Mesendoderm (in vitro differentiated cells): ENCODE results near the gene LIG1.

Experiments
- DNase-seq: peaks from one replicate; pipeline ENCODE4 v3.0.0; 2013
- H2AK5ac ChIP-seq: 2 replicates; pipeline ENCODE4 v1.6.1; 2013; ENCODE audit warnings: low read length, inconsistent platforms
- H2BK120ac ChIP-seq: 2 replicates; pipeline ENCODE4 v1.6.1; 2013; ENCODE audit warnings: low read depth, mild to moderate bottlenecking, low read length, moderate library complexity, mixed read lengths
- H2BK15ac ChIP-seq: replicated peaks from 2 replicates; pipeline ENCODE4 v1.6.1; 2013; ENCODE audit warnings: low read depth, mild to moderate bottlenecking, moderate library complexity
- H2BK5ac ChIP-seq: 2 replicates; pipeline ENCODE4 v1.6.1; 2013; ENCODE audit warnings: low read length, inconsistent platforms
- H3K18ac ChIP-seq: 2 replicates; pipeline ENCODE4 v1.6.1; 2013; ENCODE audit warnings: mild to moderate bottlenecking, low read length, mixed read lengths
- H3K23ac ChIP-seq: one replicate; pipeline ENCODE4 v1.6.1; 2013; ENCODE audit warnings: low read length
- H3K27ac ChIP-seq: 2 replicates; pipeline ENCODE4 v1.5.1; 2013; ENCODE audit warnings: low read depth, mild to moderate bottlenecking, inconsistent platforms, low read length, moderate library complexity
- H3K27me3 ChIP-seq: 2 replicates; pipeline ENCODE4 v1.6.1; 2013; ENCODE audit warnings: low read length, control low read depth, mild to moderate bottlenecking, inconsistent platforms; ENCODE audit not compliant: insufficient read depth, poor library complexity
- H3K36me3 ChIP-seq: 2 replicates; pipeline ENCODE4 v1.6.1; 2013; ENCODE audit warnings: low read length, inconsistent platforms; ENCODE audit not compliant: control insufficient read depth, insufficient read depth
- H3K4ac ChIP-seq: one replicate; pipeline ENCODE4 v1.6.1; 2013; ENCODE audit warnings: low read depth, mild to moderate bottlenecking, low read length, moderate library complexity
- H3K4me1 ChIP-seq: 2 replicates; pipeline ENCODE4 v1.6.1; 2013; ENCODE audit warnings: low read depth, low read length, inconsistent platforms; ENCODE audit not compliant: control insufficient read depth
- H3K4me2 ChIP-seq: 2 replicates; pipeline ENCODE4 v1.6.1; 2013; ENCODE audit warnings: low read length
- H3K4me3 ChIP-seq: 2 replicates; pipeline ENCODE4 v1.5.1; 2013; ENCODE audit warnings: mild to moderate bottlenecking, low read length
- H3K56ac ChIP-seq: one replicate; pipeline ENCODE4 v1.6.1; 2013; ENCODE audit warnings: low read length
- H3K79me1 ChIP-seq: 2 replicates; pipeline ENCODE4 v1.6.1; 2013; ENCODE audit warnings: low read length, inconsistent platforms
- H3K79me2 ChIP-seq: 2 replicates; pipeline ENCODE4 v1.6.1; 2013; ENCODE audit warnings: mild to moderate bottlenecking, low read length; ENCODE audit not compliant: control insufficient read depth, insufficient read depth
- H3K9ac ChIP-seq: 2 replicates; pipeline ENCODE4 v1.6.1; 2013; ENCODE audit warnings: low read length, inconsistent platforms
- H4K5ac ChIP-seq: one replicate; pipeline ENCODE4 v1.6.1; 2013; ENCODE audit warnings: low read length
- H4K8ac ChIP-seq: one replicate; pipeline ENCODE4 v1.6.1; 2013; ENCODE audit warnings: low read depth, mild to moderate bottlenecking, control low read depth, low read length, moderate library complexity
- WGBS: extraction: QIAGEN DNeasy Blood & Tissue Kit; methylation state at CpG from one replicate; pipeline ENCODE4 v1.1.7; 2013; ENCODE audit warnings: low lambda C conversion rate, missing lambda C conversion rate; ENCODE audit not compliant: insufficient coverage; ENCODE audit errors: extremely low coverage; 5-methylcytosine and 5-hydroxymethylcytosine counted together

LIG1 gene

GRCh38 chr19:48123907-48124651 lies 46.1 kb downstream of the LIG1 start:
- no peak overlapping the region for H4K5ac ChIP-seq
- H3K4ac ChIP-seq: no peak overlapping the region
- H2BK15ac ChIP-seq: no peak overlapping the region
- no peak overlapping the region for H3K18ac ChIP-seq
- H3K79me2 ChIP-seq: no peaks in the 10 kb centered on the region
- no peak overlapping the region for H3K4me2 ChIP-seq
- H2BK120ac ChIP-seq: no peak overlapping the region
- no peak overlapping the region for H3K9ac ChIP-seq
- no peaks in the 10 kb centered on the region for H3K79me1 ChIP-seq
- H3K56ac ChIP-seq: no peak overlapping the region
- no peak overlapping the region for H4K8ac ChIP-seq
- no peaks in the 10 kb centered on the region for H3K27me3 ChIP-seq
- H3K36me3 ChIP-seq: peaks cover 9% of the 10 kb centered on the region
- H2BK5ac ChIP-seq: no peak overlapping the region
- WGBS: no CpG with 5 or more reads among the region's 12 CpGs
- no peak overlapping the region for H3K4me3 ChIP-seq
- H3K4me1 ChIP-seq: no peaks in the 10 kb centered on the region
- H2AK5ac ChIP-seq: no peak overlapping the region
- no peak overlapping the region for H3K23ac ChIP-seq
- DNase-seq: no peak
- no peak overlapping the region for H3K27ac ChIP-seq

GRCh38 chr19:48122421-48122820 lies 47.7 kb downstream of the LIG1 start:
- Histone ChIP-seq H2BK120ac (no peak overlapping the region), H2AK5ac (no peak overlapping the region), H3K4me3 (no peak overlapping the region), H3K27ac (no peak overlapping the region), H3K23ac (no peak overlapping the region), H3K4me2 (no peak overlapping the region), H3K4me1 (no peaks in the 10 kb centered on the region), H3K27me3 (no peaks in the 10 kb centered on the region), H4K8ac (no peak overlapping the region), H3K9ac (no peak overlapping the region), H3K79me2 (no peaks in the 10 kb centered on the region), H2BK5ac (no peak overlapping the region), H3K18ac (no peak overlapping the region), H3K56ac (no peak overlapping the region), H2BK15ac (no peak overlapping the region), H3K36me3 (peaks cover 7% of the 10 kb centered on the region), H3K4ac (no peak overlapping the region), H4K5ac (no peak overlapping the region), H3K79me1 (no peaks in the 10 kb centered on the region)
- WGBS: no CpG with 5 or more reads among the region's 14 CpGs
- no peak for DNase-seq

- Histone ChIP-seq H3K56ac (no peak overlapping the region), H2BK5ac (no peak overlapping the region), H3K4me1 (no peaks in the 10 kb centered on the region), H3K27ac (no peak overlapping the region), H3K18ac (no peak overlapping the region), H3K4me2 (no peak overlapping the region), H4K8ac (no peak overlapping the region), H2BK120ac (no peak overlapping the region), H3K27me3 (no peaks in the 10 kb centered on the region), H3K79me2 (no peaks in the 10 kb centered on the region), H3K4ac (no peak overlapping the region), H3K23ac (no peak overlapping the region), H2AK5ac (no peak overlapping the region), H3K36me3 (peaks cover 7% of the 10 kb centered on the region), H3K79me1 (no peaks in the 10 kb centered on the region), H4K5ac (no peak overlapping the region), H3K4me3 (no peak overlapping the region), H2BK15ac (no peak overlapping the region), H3K9ac (no peak overlapping the region)
- WGBS: no CpG with 5 or more reads among the region's 10 CpGs
- DNase-seq: no peak
These were observed 48.2 kb downstream of the LIG1 start for GRCh38 chr19:48121909-48122371.

GRCh38 chr19:48121066-48121465 lies 49.1 kb downstream of the LIG1 start:
- no peak overlapping the region for H2BK120ac ChIP-seq
- H3K27me3 ChIP-seq: no peaks in the 10 kb centered on the region
- no peak overlapping the region for H3K56ac ChIP-seq
- no peak overlapping the region for H2BK5ac ChIP-seq
- H3K79me2 ChIP-seq: no peaks in the 10 kb centered on the region
- H2BK15ac ChIP-seq: no peak overlapping the region
- no peaks in the 10 kb centered on the region for H3K79me1 ChIP-seq
- peaks cover 10% of the 10 kb centered on the region for H3K36me3 ChIP-seq
- no peak for DNase-seq
- H4K8ac ChIP-seq: no peak overlapping the region
- H3K27ac ChIP-seq: no peak overlapping the region
- H3K4me1 ChIP-seq: no peaks in the 10 kb centered on the region
- H3K4ac ChIP-seq: no peak overlapping the region
- no peak overlapping the region for H3K4me2 ChIP-seq
- WGBS: no CpG with 5 or more reads among the region's 14 CpGs
- no peak overlapping the region for H4K5ac ChIP-seq
- no peak overlapping the region for H3K23ac ChIP-seq
- H3K9ac ChIP-seq: no peak overlapping the region
- no peak overlapping the region for H3K4me3 ChIP-seq
- H2AK5ac ChIP-seq: no peak overlapping the region
- no peak overlapping the region for H3K18ac ChIP-seq

- Histone ChIP-seq H3K56ac (no peak overlapping the region), H3K27ac (no peak overlapping the region), H3K23ac (no peak overlapping the region), H3K18ac (no peak overlapping the region), H4K8ac (no peak overlapping the region), H2BK5ac (no peak overlapping the region), H3K4ac (no peak overlapping the region), H4K5ac (no peak overlapping the region), H2BK15ac (no peak overlapping the region), H3K9ac (no peak overlapping the region), H2BK120ac (no peak overlapping the region), H3K4me2 (no peak overlapping the region), H3K4me3 (no peak overlapping the region), H3K79me2 (no peaks in the 10 kb centered on the region), H3K4me1 (no peaks in the 10 kb centered on the region), H3K27me3 (no peaks in the 10 kb centered on the region), H3K79me1 (no peaks in the 10 kb centered on the region), H2AK5ac (no peak overlapping the region), H3K36me3 (peaks cover 10% of the 10 kb centered on the region)
- whole genome bisulfite sequencing: no CpG with 5 or more reads among the region's 2 CpGs
- DNase-seq: no peak
These were observed 49.6 kb downstream of the LIG1 start for GRCh38 chr19:48120505-48120904.

DNA sequence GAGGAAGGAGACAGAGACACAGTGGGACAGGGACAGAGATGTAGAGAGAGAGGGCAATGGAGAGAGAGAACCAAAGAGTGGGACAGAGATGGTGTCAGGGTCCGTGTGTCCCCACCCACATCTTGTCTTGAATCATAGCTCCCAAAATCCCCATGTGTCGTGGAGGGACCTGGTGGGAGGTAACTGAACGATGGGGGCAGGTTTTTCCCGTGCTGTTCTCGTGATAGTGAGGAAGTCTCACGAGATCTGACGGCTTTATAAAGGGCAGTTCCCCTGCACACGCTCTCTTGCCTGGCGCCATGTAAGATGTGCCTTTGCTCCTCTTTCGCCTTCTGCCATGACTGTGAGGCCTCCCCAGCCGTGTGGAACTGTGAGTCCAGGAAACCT lies 52.0 kb downstream of the LIG1 start:
- no peak for DNase-seq
- Histone ChIP-seq H4K8ac (no peak overlapping the region), H3K23ac (no peak overlapping the region), H2BK5ac (no peak overlapping the region), H3K4me1 (no peaks in the 10 kb centered on the region), H2AK5ac (no peak overlapping the region), H3K4me3 (no peak overlapping the region), H3K27me3 (no peaks in the 10 kb centered on the region), H3K36me3 (peaks cover 8% of the 10 kb centered on the region), H3K79me1 (no peaks in the 10 kb centered on the region), H3K56ac (no peak overlapping the region), H2BK15ac (no peak overlapping the region), H3K79me2 (no peaks in the 10 kb centered on the region), H3K4ac (no peak overlapping the region), H3K27ac (no peak overlapping the region), H3K4me2 (no peak overlapping the region), H3K9ac (no peak overlapping the region), H2BK120ac (no peak overlapping the region), H4K5ac (no peak overlapping the region), H3K18ac (no peak overlapping the region)
- no CpG with 5 or more reads among the region's 11 CpGs for whole genome bisulfite sequencing
